Vagina (tissue), 2 donors: ENCODE measurements around the gene DUSP16.

Experiments used
- CTCF ChIP-seq, 3 experiments: fragments of 450-650 bp in 2 of 3; fragments of 200-600 bp in 1 of 3; sonication (generic) in 1 of 3; IDR thresholded peaks; one replicate each; pipeline ENCODE4 v1.5.1; 2017 to 2019; ENCODE audit warnings: antibody characterized with exemption in 3 of 3, mild to moderate bottlenecking in 2 of 3, moderate library complexity in 2 of 3
- POLR2AphosphoS5 ChIP-seq, 2 donors: sonication (generic); formaldehyde crosslinking; IDR thresholded peaks; one replicate each; pipeline ENCODE4 v1.9.0; 2017; ENCODE audit warnings: antibody characterized with exemption in 2 of 2, mild to moderate bottlenecking in 2 of 2, low read depth in 1 of 2; ENCODE audit not compliant: insufficient read depth in 1 of 2

- no peak for TF ChIP-seq POLR2AphosphoS5 (IDR thresholded peaks at IDR 0.05; ENCODE audit: insufficient read depth in 1 of 2, low read depth in 1 of 2)
- no peak for TF ChIP-seq CTCF (IDR thresholded peaks at IDR 0.05)
Measured at GRCh38 chr12:12523229-12523628, 39.4 kb downstream of the DUSP16 start.
